Measurements from ENCODE around the gene NDRG2. TPM values are rescaled to one million over a fixed set of nuclear protein-coding genes. Genes with fewer than 3 reads are reported as not detected.

NDRG2 gene
- total and polyA plus RNA-seq, 9 of the 15 experiments (the other 6 are each of a cell fraction or from before 2014, with no cell fraction given): 10.1 to 105 (median 41.0) TPM

- TF ChIP-seq, protein P1, sequence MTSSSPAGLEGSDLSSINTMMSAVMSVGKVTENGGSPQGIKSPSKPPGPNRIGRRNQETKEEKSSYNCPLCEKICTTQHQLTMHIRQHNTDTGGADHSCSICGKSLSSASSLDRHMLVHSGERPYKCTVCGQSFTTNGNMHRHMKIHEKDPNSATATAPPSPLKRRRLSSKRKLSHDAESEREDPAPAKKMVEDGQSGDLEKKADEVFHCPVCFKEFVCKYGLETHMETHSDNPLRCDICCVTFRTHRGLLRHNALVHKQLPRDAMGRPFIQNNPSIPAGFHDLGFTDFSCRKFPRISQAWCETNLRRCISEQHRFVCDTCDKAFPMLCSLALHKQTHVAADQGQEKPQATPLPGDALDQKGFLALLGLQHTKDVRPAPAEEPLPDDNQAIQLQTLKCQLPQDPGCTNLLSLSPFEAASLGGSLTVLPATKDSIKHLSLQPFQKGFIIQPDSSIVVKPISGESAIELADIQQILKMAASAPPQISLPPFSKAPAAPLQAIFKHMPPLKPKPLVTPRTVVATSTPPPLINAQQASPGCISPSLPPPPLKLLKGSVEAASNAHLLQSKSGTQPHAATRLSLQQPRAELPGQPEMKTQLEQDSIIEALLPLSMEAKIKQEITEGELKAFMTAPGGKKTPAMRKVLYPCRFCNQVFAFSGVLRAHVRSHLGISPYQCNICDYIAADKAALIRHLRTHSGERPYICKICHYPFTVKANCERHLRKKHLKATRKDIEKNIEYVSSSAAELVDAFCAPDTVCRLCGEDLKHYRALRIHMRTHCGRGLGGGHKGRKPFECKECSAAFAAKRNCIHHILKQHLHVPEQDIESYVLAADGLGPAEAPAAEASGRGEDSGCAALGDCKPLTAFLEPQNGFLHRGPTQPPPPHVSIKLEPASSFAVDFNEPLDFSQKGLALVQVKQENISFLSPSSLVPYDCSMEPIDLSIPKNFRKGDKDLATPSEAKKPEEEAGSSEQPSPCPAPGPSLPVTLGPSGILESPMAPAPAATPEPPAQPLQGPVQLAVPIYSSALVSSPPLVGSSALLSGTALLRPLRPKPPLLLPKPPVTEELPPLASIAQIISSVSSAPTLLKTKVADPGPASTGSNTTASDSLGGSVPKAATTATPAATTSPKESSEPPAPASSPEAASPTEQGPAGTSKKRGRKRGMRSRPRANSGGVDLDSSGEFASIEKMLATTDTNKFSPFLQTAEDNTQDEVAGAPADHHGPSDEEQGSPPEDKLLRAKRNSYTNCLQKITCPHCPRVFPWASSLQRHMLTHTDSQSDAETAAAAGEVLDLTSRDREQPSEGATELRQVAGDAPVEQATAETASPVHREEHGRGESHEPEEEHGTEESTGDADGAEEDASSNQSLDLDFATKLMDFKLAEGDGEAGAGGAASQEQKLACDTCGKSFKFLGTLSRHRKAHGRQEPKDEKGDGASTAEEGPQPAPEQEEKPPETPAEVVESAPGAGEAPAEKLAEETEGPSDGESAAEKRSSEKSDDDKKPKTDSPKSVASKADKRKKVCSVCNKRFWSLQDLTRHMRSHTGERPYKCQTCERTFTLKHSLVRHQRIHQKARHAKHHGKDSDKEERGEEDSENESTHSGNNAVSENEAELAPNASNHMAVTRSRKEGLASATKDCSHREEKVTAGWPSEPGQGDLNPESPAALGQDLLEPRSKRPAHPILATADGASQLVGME (CRISPR knock-in tag; IDR thresholded peaks at IDR 0.05): 0 out of 2 replicates have a peak, but pooled peaks have one; percentile 39
- TF ChIP-seq POLR2AphosphoS5 (IDR thresholded peaks at IDR 0.05; ENCODE audit: control insufficient read depth, insufficient read depth, low read depth, low read length) (no peak), TRIM25 (IDR thresholded peaks at IDR 0.05; ENCODE audit: borderline replicate concordance) (no peak), MYNN (IDR thresholded peaks at IDR 0.05) (no peak), MYNN (CRISPR knock-in tag; IDR thresholded peaks at IDR 0.05) (no peak), CREB5 (CRISPR knock-in tag; IDR thresholded peaks at IDR 0.05) (no peak), ASH1L (IDR thresholded peaks at IDR 0.05; ENCODE audit: borderline replicate concordance, low read depth, partially characterized antibody) (no peak), ZNF77 (CRISPR knock-in tag; IDR thresholded peaks at IDR 0.05) (no peak), WHSC1 (IDR thresholded peaks at IDR 0.05; ENCODE audit: low read length) (no peak), TARDBP (IDR thresholded peaks at IDR 0.05) (no peak), SMAD4 (CRISPR knock-in tag; conservative IDR thresholded peaks at IDR 0.05) (peak; percentile 73), CC2D1A (IDR thresholded peaks at IDR 0.05) (no peak), ARID2 (IDR thresholded peaks at IDR 0.05) (no peak), GATA2 (CRISPR knock-in tag; IDR thresholded peaks at IDR 0.05) (no peak)
- TF ChIP-seq, protein P2, sequence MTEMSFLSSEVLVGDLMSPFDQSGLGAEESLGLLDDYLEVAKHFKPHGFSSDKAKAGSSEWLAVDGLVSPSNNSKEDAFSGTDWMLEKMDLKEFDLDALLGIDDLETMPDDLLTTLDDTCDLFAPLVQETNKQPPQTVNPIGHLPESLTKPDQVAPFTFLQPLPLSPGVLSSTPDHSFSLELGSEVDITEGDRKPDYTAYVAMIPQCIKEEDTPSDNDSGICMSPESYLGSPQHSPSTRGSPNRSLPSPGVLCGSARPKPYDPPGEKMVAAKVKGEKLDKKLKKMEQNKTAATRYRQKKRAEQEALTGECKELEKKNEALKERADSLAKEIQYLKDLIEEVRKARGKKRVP (CRISPR knock-in tag; IDR thresholded peaks at IDR 0.05): no peak
- TF ChIP-seq, protein P3, sequence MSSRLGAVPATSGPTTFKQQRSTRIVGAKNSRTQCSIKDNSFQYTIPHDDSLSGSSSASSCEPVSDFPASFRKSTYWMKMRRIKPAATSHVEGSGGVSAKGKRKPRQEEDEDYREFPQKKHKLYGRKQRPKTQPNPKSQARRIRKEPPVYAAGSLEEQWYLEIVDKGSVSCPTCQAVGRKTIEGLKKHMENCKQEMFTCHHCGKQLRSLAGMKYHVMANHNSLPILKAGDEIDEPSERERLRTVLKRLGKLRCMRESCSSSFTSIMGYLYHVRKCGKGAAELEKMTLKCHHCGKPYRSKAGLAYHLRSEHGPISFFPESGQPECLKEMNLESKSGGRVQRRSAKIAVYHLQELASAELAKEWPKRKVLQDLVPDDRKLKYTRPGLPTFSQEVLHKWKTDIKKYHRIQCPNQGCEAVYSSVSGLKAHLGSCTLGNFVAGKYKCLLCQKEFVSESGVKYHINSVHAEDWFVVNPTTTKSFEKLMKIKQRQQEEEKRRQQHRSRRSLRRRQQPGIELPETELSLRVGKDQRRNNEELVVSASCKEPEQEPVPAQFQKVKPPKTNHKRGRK (tag; IDR thresholded peaks at IDR 0.05): no peak
Measured at GRCh38 chr14:21024585-21025370, at the start of gene NDRG2 (continued).

Measured in K562 (cell line).